Liver (tissue), 9 donors: ENCODE measurements around the gene DNAI2. TPM values are rescaled to one million over a fixed set of nuclear protein-coding genes. Genes with fewer than 3 reads are reported as not detected.

ENCODE experiments used
- DNase-seq: peaks from one replicate; pipeline ENCODE4 v3.0.0-alpha.2; 2017; ENCODE audit warnings: low spot score
- H3K27ac ChIP-seq, 2 donors: one replicate each; pipeline ENCODE4 v1.7.0; 2013; ENCODE audit warnings: inconsistent platforms in 2 of 2, low read length in 2 of 2, control low read depth in 1 of 2, low read depth in 1 of 2, mild to moderate bottlenecking in 1 of 2
- H3K27me3 ChIP-seq, 4 donors: one replicate each; pipeline versions ENCODE4 v1.6.1 to v1.7.0; 2013; ENCODE audit warnings: low read length in 3 of 4, inconsistent platforms in 1 of 4, mild to moderate bottlenecking in 1 of 4, moderate library complexity in 1 of 4; ENCODE audit not compliant: control insufficient read depth in 4 of 4, insufficient read depth in 4 of 4
- H3K36me3 ChIP-seq, 4 donors: one replicate each; pipeline versions ENCODE4 v1.6.1 to v1.7.0; 2013; ENCODE audit warnings: low read length in 3 of 4, mild to moderate bottlenecking in 3 of 4, low read depth in 1 of 4, moderate library complexity in 1 of 4; ENCODE audit not compliant: control insufficient read depth in 4 of 4, insufficient read depth in 3 of 4
- H3K4me1 ChIP-seq, 4 donors: one replicate each; pipeline versions ENCODE4 v1.6.1 to v1.7.0; 2013; ENCODE audit warnings: low read length in 3 of 4, mild to moderate bottlenecking in 3 of 4, moderate library complexity in 1 of 4; ENCODE audit not compliant: control insufficient read depth in 4 of 4, insufficient read depth in 4 of 4
- H3K4me3 ChIP-seq, 3 donors: one replicate each; pipeline versions ENCODE4 v1.6.1 to v1.7.0; 2013; ENCODE audit warnings: low read length in 3 of 3, control low read depth in 1 of 3, low read depth in 1 of 3, mild to moderate bottlenecking in 1 of 3
- H3K9ac ChIP-seq, 2 donors: one replicate each; pipeline ENCODE4 v1.7.0; 2013; ENCODE audit warnings: low read length in 2 of 2, mild to moderate bottlenecking in 2 of 2, moderate library complexity in 2 of 2, control low read depth in 1 of 2, low read depth in 1 of 2
- H3K9me3 ChIP-seq, 4 donors: one replicate each; pipeline versions ENCODE4 v1.6.1 to v1.7.0; 2013; ENCODE audit warnings: low read length in 3 of 4; ENCODE audit not compliant: control insufficient read depth in 4 of 4
- ATF3 ChIP-seq: IDR thresholded peaks from 2 replicates; pipeline ENCODE4 v1.6.1; 2016; ENCODE audit warnings: antibody characterized with exemption
- EGR1 ChIP-seq, 2 donors: IDR thresholded peaks; 2 replicates each; pipeline ENCODE4 v1.6.1; 2016 to 2018; ENCODE audit warnings: antibody characterized with exemption in 2 of 2, low read depth in 2 of 2
- FOXA1 ChIP-seq: IDR thresholded peaks from 2 replicates; pipeline ENCODE4 v1.6.1; 2016; ENCODE audit warnings: antibody characterized with exemption
- FOXA2 ChIP-seq: IDR thresholded peaks from 2 replicates; pipeline ENCODE4 v1.6.1; 2016; ENCODE audit warnings: antibody characterized with exemption
- GABPA ChIP-seq, 2 donors: IDR thresholded peaks in 1 of 2; conservative IDR thresholded peaks in 1 of 2; 2 replicates each; pipeline ENCODE4 v1.6.1; 2016; ENCODE audit warnings: antibody characterized with exemption in 2 of 2, mild to moderate bottlenecking in 1 of 2, moderate library complexity in 1 of 2
- HNF4A ChIP-seq, 2 donors: conservative IDR thresholded peaks; 2 replicates each; pipeline ENCODE4 v1.6.1; 2016; ENCODE audit warnings: antibody characterized with exemption in 2 of 2, mild to moderate bottlenecking in 2 of 2
- HNF4G ChIP-seq: IDR thresholded peaks from 2 replicates; pipeline ENCODE4 v1.6.1; 2016; ENCODE audit warnings: antibody characterized with exemption
- JUND ChIP-seq, 2 donors: IDR thresholded peaks; 2 replicates each; pipeline ENCODE4 v1.6.1; 2016; ENCODE audit warnings: antibody characterized with exemption in 2 of 2
- MAX ChIP-seq: IDR thresholded peaks from 2 replicates; pipeline ENCODE4 v1.6.1; 2016; ENCODE audit warnings: antibody characterized with exemption
- RAD21 ChIP-seq, 2 donors: IDR thresholded peaks; 2 replicates each; pipeline ENCODE4 v1.6.1; 2016; ENCODE audit warnings: antibody characterized with exemption in 2 of 2, mild to moderate bottlenecking in 2 of 2
- REST ChIP-seq: IDR thresholded peaks from 2 replicates; pipeline ENCODE4 v1.6.1; 2016; ENCODE audit warnings: antibody characterized with exemption, mild to moderate bottlenecking
- RXRA ChIP-seq, 2 donors: IDR thresholded peaks; 2 replicates each; pipeline ENCODE4 v1.6.1; 2017 to 2018; ENCODE audit warnings: antibody characterized with exemption in 2 of 2, mild to moderate bottlenecking in 1 of 2
- SP1 ChIP-seq: IDR thresholded peaks from 2 replicates; pipeline ENCODE4 v1.6.1; 2018; ENCODE audit warnings: antibody characterized with exemption, mild to moderate bottlenecking
- TAF1 ChIP-seq: conservative IDR thresholded peaks from 2 replicates; pipeline ENCODE4 v1.6.1; 2016; ENCODE audit warnings: antibody characterized with exemption, mild to moderate bottlenecking
- YY1 ChIP-seq: IDR thresholded peaks from 2 replicates; pipeline ENCODE4 v1.6.1; 2016; ENCODE audit warnings: antibody characterized with exemption, mild to moderate bottlenecking
- WGBS: extraction: QIAGEN DNeasy Blood & Tissue Kit; methylation state at CpG from one replicate; pipeline ENCODE4 v1.1.7; 2013; 5-methylcytosine and 5-hydroxymethylcytosine counted together
- polyA plus RNA-seq, 2 donors: library from polyadenylated mRNA; stranded (reverse) in 1 of 2; unstranded in 1 of 2; fragments of 200-250 nt in 1 of 2; fragments of >200 nt in 1 of 2; fragmentation: Nextera tagmentation in 1 of 2; extraction: Ambion mirVana in 1 of 2; gene quantifications; one replicate each; pipeline versions ENCODE4 v1.2.1 to v1.2.3, GENCODE V29; 2013 to 2015
- total RNA-seq, 2 donors: library from RNA; depleted of rRNA; stranded (reverse); fragments of >200 nt; gene quantifications; one replicate each; pipeline ENCODE4 v1.2.3, GENCODE V29; 2014
- TF ChIP-seq, protein P1 (sequence below): fragments of 150-350 bp; IDR thresholded peaks from 2 replicates; pipeline ENCODE4 v1.5.1; 2017; ENCODE audit warnings: improper control_type of control experiment, low read depth, low read length; ENCODE audit not compliant: missing input control
- TF ChIP-seq, protein P2 (sequence below): IDR thresholded peaks from 2 replicates; pipeline ENCODE4 v1.6.1; 2016; ENCODE audit warnings: antibody characterized with exemption
- donor health status: healthy.
- donor health status: healthy.
- donor health status: healthy.
- donor health status: healthy.
- donor health status: healthy.

DNAI2 gene
- total and polyA plus RNA-seq, 4 donors = not detected

GRCh38 chr17:74289688-74290087 lies 15.7 kb downstream of the DNAI2 start:
- no peak overlapping the region for H3K9ac ChIP-seq
- no peaks in the 10 kb centered on the region for H3K4me1 ChIP-seq
- no peak overlapping the region for H3K27ac ChIP-seq
- 69% methylated on average over 11 of the region's 11 CpGs for WGBS
- no peaks in the 10 kb centered on the region for H3K9me3 ChIP-seq
- no peak for TF ChIP-seq SP1
- no peak for TF ChIP-seq FOXA1
- TF ChIP-seq HNF4A (conservative IDR thresholded peaks at IDR 0.05) = no peak
- TF ChIP-seq GABPA (IDR thresholded peaks at IDR 0.05 in 1 of 2, conservative IDR thresholded peaks at IDR 0.05 in 1 of 2) = no peak
- no peak for TF ChIP-seq YY1
- no peak for TF ChIP-seq JUND (IDR thresholded peaks at IDR 0.05)
- no peak for TF ChIP-seq TAF1
- TF ChIP-seq RXRA (IDR thresholded peaks at IDR 0.05) = no peak
- H3K4me3 ChIP-seq = no peak overlapping the region
- DNase-seq = no peak
- H3K36me3 ChIP-seq = no peaks in the 10 kb centered on the region
- H3K27me3 ChIP-seq = no peaks in the 10 kb centered on the region

- Histone ChIP-seq H3K9me3 (no peaks in the 10 kb centered on the region), H3K4me1 (no peaks in the 10 kb centered on the region), H3K9ac (no peak overlapping the region), H3K4me3 (no peak overlapping the region), H3K27me3 (no peaks in the 10 kb centered on the region), H3K36me3 (no peaks in the 10 kb centered on the region), H3K27ac (no peak overlapping the region)
- DNase-seq = peak; percentile 62
- TF ChIP-seq ATF3 (no peak), SP1 (no peak)
- TF ChIP-seq, protein P1, sequence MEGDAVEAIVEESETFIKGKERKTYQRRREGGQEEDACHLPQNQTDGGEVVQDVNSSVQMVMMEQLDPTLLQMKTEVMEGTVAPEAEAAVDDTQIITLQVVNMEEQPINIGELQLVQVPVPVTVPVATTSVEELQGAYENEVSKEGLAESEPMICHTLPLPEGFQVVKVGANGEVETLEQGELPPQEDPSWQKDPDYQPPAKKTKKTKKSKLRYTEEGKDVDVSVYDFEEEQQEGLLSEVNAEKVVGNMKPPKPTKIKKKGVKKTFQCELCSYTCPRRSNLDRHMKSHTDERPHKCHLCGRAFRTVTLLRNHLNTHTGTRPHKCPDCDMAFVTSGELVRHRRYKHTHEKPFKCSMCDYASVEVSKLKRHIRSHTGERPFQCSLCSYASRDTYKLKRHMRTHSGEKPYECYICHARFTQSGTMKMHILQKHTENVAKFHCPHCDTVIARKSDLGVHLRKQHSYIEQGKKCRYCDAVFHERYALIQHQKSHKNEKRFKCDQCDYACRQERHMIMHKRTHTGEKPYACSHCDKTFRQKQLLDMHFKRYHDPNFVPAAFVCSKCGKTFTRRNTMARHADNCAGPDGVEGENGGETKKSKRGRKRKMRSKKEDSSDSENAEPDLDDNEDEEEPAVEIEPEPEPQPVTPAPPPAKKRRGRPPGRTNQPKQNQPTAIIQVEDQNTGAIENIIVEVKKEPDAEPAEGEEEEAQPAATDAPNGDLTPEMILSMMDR = no peak
- 71% methylated on average over 11 of the region's 11 CpGs for WGBS
Measured at GRCh38 chr17:74290340-74290739, 16.3 kb downstream of the DNAI2 start.

DNA sequence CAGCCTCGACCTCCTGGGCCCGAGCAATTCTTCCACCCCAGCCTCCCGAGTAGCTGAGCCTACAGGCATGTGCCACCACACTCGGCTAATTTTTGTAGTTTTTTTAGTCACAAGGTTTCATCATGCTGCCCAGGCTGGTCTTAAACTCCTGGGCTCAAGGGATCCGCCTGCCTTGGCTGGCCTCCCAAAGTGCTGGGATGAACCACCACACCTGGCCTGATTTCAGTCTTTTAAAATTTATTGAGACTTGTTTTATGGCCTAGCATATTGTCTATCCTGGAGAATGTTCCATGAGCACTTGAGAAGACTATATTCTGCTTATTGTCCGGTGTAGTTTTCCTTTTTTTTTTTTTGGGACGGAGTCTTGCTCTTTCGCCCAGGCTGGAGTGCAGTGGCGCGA lies 18.5 kb downstream of the DNAI2 start:
- H3K4me1 ChIP-seq = peaks cover 0 to 2% (median 0%) of the 10 kb centered on the region in 4 donors
- no peak overlapping the region for H3K9ac ChIP-seq
- WGBS = 85% methylated on average over 10 of the region's 10 CpGs
- H3K36me3 ChIP-seq = no peaks in the 10 kb centered on the region
- no peaks in the 10 kb centered on the region for H3K27me3 ChIP-seq
- H3K27ac ChIP-seq = no peak overlapping the region
- no peak overlapping the region for H3K4me3 ChIP-seq
- no peaks in the 10 kb centered on the region for H3K9me3 ChIP-seq
- no peak for DNase-seq
- TF ChIP-seq YY1 = no peak
- no peak for TF ChIP-seq RAD21 (IDR thresholded peaks at IDR 0.05)
- TF ChIP-seq HNF4A (conservative IDR thresholded peaks at IDR 0.05) = no peak
- TF ChIP-seq EGR1 (IDR thresholded peaks at IDR 0.05; ENCODE audit: low read depth in 2 of 2) = no peak
- TF ChIP-seq REST = no peak
- TF ChIP-seq, protein P1 = no peak
- TF ChIP-seq FOXA1 = no peak
- no peak for TF ChIP-seq HNF4G
- TF ChIP-seq SP1 = no peak
- TF ChIP-seq MAX = no peak
- no peak for TF ChIP-seq GABPA (IDR thresholded peaks at IDR 0.05 in 1 of 2, conservative IDR thresholded peaks at IDR 0.05 in 1 of 2)
- TF ChIP-seq JUND (IDR thresholded peaks at IDR 0.05) = no peak
- no peak for TF ChIP-seq ATF3
- TF ChIP-seq RXRA (IDR thresholded peaks at IDR 0.05) = no peak
- no peak for TF ChIP-seq FOXA2
- TF ChIP-seq, protein P2, sequence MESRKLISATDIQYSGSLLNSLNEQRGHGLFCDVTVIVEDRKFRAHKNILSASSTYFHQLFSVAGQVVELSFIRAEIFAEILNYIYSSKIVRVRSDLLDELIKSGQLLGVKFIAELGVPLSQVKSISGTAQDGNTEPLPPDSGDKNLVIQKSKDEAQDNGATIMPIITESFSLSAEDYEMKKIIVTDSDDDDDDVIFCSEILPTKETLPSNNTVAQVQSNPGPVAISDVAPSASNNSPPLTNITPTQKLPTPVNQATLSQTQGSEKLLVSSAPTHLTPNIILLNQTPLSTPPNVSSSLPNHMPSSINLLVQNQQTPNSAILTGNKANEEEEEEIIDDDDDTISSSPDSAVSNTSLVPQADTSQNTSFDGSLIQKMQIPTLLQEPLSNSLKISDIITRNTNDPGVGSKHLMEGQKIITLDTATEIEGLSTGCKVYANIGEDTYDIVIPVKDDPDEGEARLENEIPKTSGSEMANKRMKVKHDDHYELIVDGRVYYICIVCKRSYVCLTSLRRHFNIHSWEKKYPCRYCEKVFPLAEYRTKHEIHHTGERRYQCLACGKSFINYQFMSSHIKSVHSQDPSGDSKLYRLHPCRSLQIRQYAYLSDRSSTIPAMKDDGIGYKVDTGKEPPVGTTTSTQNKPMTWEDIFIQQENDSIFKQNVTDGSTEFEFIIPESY = no peak
- TF ChIP-seq TAF1 = no peak
